OCI-LY7 (cell line): Measurements from ENCODE around the gene PAPLN.

Source experiments
- CTCF ChIP-seq: fragments of 200-600 bp; sonication (generic); conservative IDR thresholded peaks from 2 replicates; pipeline ENCODE4 v1.5.1; 2014; ENCODE audit warnings: mild to moderate bottlenecking, antibody characterized with exemption, low read length, moderate library complexity, mixed read lengths
- EZH2phosphoT487 ChIP-seq: fragments of 200-600 bp; sonication (generic); IDR thresholded peaks from 2 replicates; pipeline ENCODE4 v1.6.1; 2018; ENCODE audit warnings: low read depth, borderline replicate concordance, mild to moderate bottlenecking, mixed run types, antibody characterized with exemption, low read length, moderate library complexity, mixed read lengths

- TF ChIP-seq CTCF: no peak
- no peak for TF ChIP-seq EZH2phosphoT487
Observed at GRCh38 chr14:73263606-73264005, 26.3 kb downstream of the PAPLN start.
